HepG2 (cell line): ENCODE results near the gene BRAF. TPM values are rescaled to one million over a fixed set of nuclear protein-coding genes. Genes with fewer than 3 reads are reported as not detected.

ENCODE experiments used
- ATAC-seq: fragments of 200-7000 bp; cut with Tn5 transposase; 3 replicates; pipeline ENCODE4 v1.9.1; 2020; ENCODE audit warnings: mild to moderate bottlenecking, moderate library complexity
- BruUV-seq: library from RNA; stranded (reverse); fragments of 400-500 nt; replicated peaks from 2 replicates; lab custom pipeline; 2021; lab: Mats Ljungman, UMichigan
- CTCF ChIA-PET: fragments of 300-600 bp; formaldehyde crosslinking; extraction: SDS; loops from one replicate; lab custom pipeline; 2021; ENCODE audit warnings: low total read pairs, inconsistent platforms, low intra/inter-chr PET ratio; lab: Yijun Ruan, JAX
- POLR2A ChIA-PET: fragments of 350-600 bp; sonication (Branson Sonifier 250); formaldehyde crosslinking; loops from one replicate; lab custom pipeline; 2020; ENCODE audit warnings: antibody characterized with exemption, inconsistent platforms; lab: Yijun Ruan, JAX
- DNase-seq: peaks from one replicate; pipeline ENCODE4 v3.0.0-alpha.2; 2015; ENCODE audit warnings: low spot score
- FAIRE-seq: peaks from 3 replicates; lab custom pipeline; 2011; peaks lifted over from hg19 to GRCh38; lab: Jason Lieb, UNC
- H2AFZ ChIP-seq: one replicate; pipeline ENCODE4 v1.6.1; 2011; ENCODE audit warnings: low read length, inconsistent platforms
- H3K27ac ChIP-seq: fragments of 300-600 bp; 3 replicates; pipeline ENCODE4 v1.8.0; 2011; ENCODE audit warnings: mixed run types, mild to moderate bottlenecking, mixed read lengths, low read length, inconsistent platforms; ENCODE audit not compliant: insufficient read depth; ENCODE audit errors: extremely low read length
- H3K27me3 ChIP-seq, 2 experiments: fragments of 200-600 bp in 1 of 2; 2 replicates in 1 of 2; 3 replicates in 1 of 2; pipeline versions ENCODE4 v1.6.0 to v1.8.0; 2011; ENCODE audit warnings: low read length in 2 of 2, mild to moderate bottlenecking in 2 of 2, moderate library complexity in 2 of 2, inconsistent platforms in 1 of 2; ENCODE audit not compliant: insufficient read depth in 2 of 2, control insufficient read depth in 1 of 2
- H3K36me3 ChIP-seq, 2 experiments: fragments of 200-600 bp in 1 of 2; replicated peaks in 1 of 2; 2 replicates in 1 of 2; 3 replicates in 1 of 2; pipeline versions ENCODE4 v1.5.1 to v1.8.0; 2011; ENCODE audit warnings: low read length in 2 of 2, inconsistent platforms in 1 of 2; ENCODE audit not compliant: insufficient read depth in 2 of 2, control insufficient read depth in 1 of 2
- H3K4me1 ChIP-seq: 2 replicates; pipeline ENCODE4 v1.5.1; 2012; ENCODE audit warnings: low read length, inconsistent platforms; ENCODE audit not compliant: insufficient read depth
- H3K4me2 ChIP-seq: 2 replicates; pipeline ENCODE4 v1.6.0; 2011; ENCODE audit warnings: low read depth, low read length, inconsistent platforms
- H3K4me3 ChIP-seq, 3 experiments: fragments of 200-600 bp in 1 of 3; sonication (generic), shearing (Covaris generic) in 1 of 3; replicated peaks in 1 of 3; 2 replicates each; pipeline ENCODE4 v1.5.1; 2011 to 2016; ENCODE audit warnings: low read length in 3 of 3, inconsistent platforms in 2 of 3, low read depth in 2 of 3, mild to moderate bottlenecking in 2 of 3, control low read depth in 1 of 3, mixed read lengths in 1 of 3; ENCODE audit not compliant: insufficient read depth in 1 of 3
- H3K79me2 ChIP-seq: one replicate; pipeline ENCODE4 v1.6.1; 2011; ENCODE audit warnings: low read length, inconsistent platforms; ENCODE audit not compliant: insufficient read depth
- H3K9ac ChIP-seq: 2 replicates; pipeline ENCODE4 v1.6.0; 2011; ENCODE audit warnings: mild to moderate bottlenecking, low read depth, low read length, inconsistent platforms; ENCODE audit not compliant: insufficient read depth
- H3K9me3 ChIP-seq: 2 replicates; pipeline ENCODE4 v1.5.1; 2012; ENCODE audit warnings: mild to moderate bottlenecking, low read length
- H4K20me1 ChIP-seq: 2 replicates; pipeline ENCODE4 v1.6.0; 2011; ENCODE audit warnings: inconsistent platforms, mild to moderate bottlenecking, low read length, moderate library complexity; ENCODE audit not compliant: insufficient read depth
- AFF4 ChIP-seq: sonication (generic); formaldehyde crosslinking; IDR thresholded peaks from 2 replicates; pipeline ENCODE4 v1.4.0; 2020; ENCODE audit warnings: missing genetic modification reagents
- AKAP8 ChIP-seq: sonication (generic); formaldehyde crosslinking; IDR thresholded peaks from 2 replicates; pipeline ENCODE4 v1.5.1; 2020; ENCODE audit warnings: mild to moderate bottlenecking, missing genetic modification reagents
- BORCS8-MEF2B ChIP-seq: sonication (generic); formaldehyde crosslinking; IDR thresholded peaks from 2 replicates; pipeline ENCODE4 v1.8.0; 2022; ENCODE audit warnings: mild to moderate bottlenecking, missing genetic modification reagents
- CTCF ChIP-seq: sonication (generic); formaldehyde crosslinking; IDR thresholded peaks from 2 replicates; pipeline ENCODE4 v1.5.0; 2020; ENCODE audit warnings: mild to moderate bottlenecking, missing genetic modification reagents, moderate library complexity
- KMT2B ChIP-seq: IDR thresholded peaks from 2 replicates; pipeline ENCODE4 v1.6.1; 2016; ENCODE audit warnings: missing genetic modification reagents, missing compliant biosample characterization
- STAG1 ChIP-seq: sonication (generic); formaldehyde crosslinking; IDR thresholded peaks from 2 replicates; pipeline ENCODE4 v1.4.0; 2020; ENCODE audit warnings: missing genetic modification reagents
- ZNF317 ChIP-seq: sonication (generic); formaldehyde crosslinking; IDR thresholded peaks from 2 replicates; pipeline ENCODE4 v1.5.0; 2020; ENCODE audit warnings: mild to moderate bottlenecking, missing genetic modification reagents
- ZNF549 ChIP-seq: sonication (generic); formaldehyde crosslinking; IDR thresholded peaks from 2 replicates; pipeline ENCODE4 v1.5.0; 2020; ENCODE audit warnings: missing genetic modification reagents
- whole genome bisulfite sequencing: methylation state at CpG from one replicate; pipeline ENCODE4 v1.1.6; 2017; ENCODE audit warnings: low lambda C conversion rate; 5-methylcytosine and 5-hydroxymethylcytosine counted together
- in situ Hi-C: cut with HindIII; loops from 2 replicates; pipeline ENCODE4 v1.10.0; 2017; ENCODE audit warnings: low pct_unique_long_range_greater_than_20kb; ENCODE audit not compliant: extremely low pct_ligation_motif_present
- intact Hi-C: fragments of 100-400 bp; cut with micrococcal nuclease; formaldehyde crosslinking; loops from one replicate; pipeline ENCODE4 v1.10.0; 2022; ENCODE audit not compliant: unreplicated experiment
- polyA plus RNA-seq, 8 experiments: library from polyadenylated mRNA; depleted of rRNA in 3 of 8; stranded (reverse) in 7 of 8; unstranded in 1 of 8; fragments of >200 nt; fragmentation: Illumina TruSeq in 4 of 8; extraction: Trizol in 4 of 8; gene quantifications; 2 replicates each; pipeline versions ENCODE4 v1.2.1 to v1.2.3, GENCODE V29; 2011 to 2016; ENCODE audit warnings: low read depth in 4 of 8, missing spikeins in 1 of 8, mixed read lengths in 1 of 8; ENCODE audit not compliant: insufficient read depth in 1 of 8
- total RNA-seq, 5 experiments: library from RNA; depleted of rRNA; stranded (reverse); fragments of >200 nt; fragmentation: Illumina TruSeq; extraction: Trizol; gene quantifications; 2 replicates each; pipeline ENCODE4 v1.2.3, GENCODE V29; 2016; ENCODE audit warnings: low read depth in 1 of 5
- TF ChIP-seq, protein P1 (sequence below): sonication (generic); formaldehyde crosslinking; IDR thresholded peaks from 2 replicates; pipeline ENCODE4 v1.4.0; 2020; ENCODE audit warnings: missing genetic modification reagents

Gene BRAF
- total and polyA plus RNA-seq, 2 of the 13 experiments (the other 11 are each of a cell fraction or from before 2014, with no cell fraction given) = 12.5 to 13.4 TPM

GRCh38 chr7:140691376-140692045 is 233.2 kb downstream of the BRAF start:
- BruUV-seq = no TSS peak
- H3K9me3 ChIP-seq = no peaks in the 10 kb centered on the region
- H3K4me3 ChIP-seq = no peak overlapping the region
- no peaks in the 10 kb centered on the region for H3K27me3 ChIP-seq
- no peaks in the 10 kb centered on the region for H3K79me2 ChIP-seq
- peaks cover 2 to 13% of the 10 kb centered on the region in 2 experiments; a peak in 3 of 5 replicates for H3K36me3 ChIP-seq
- ChIA-PET POLR2A (no interaction called here), CTCF (no interaction called here)
- in situ Hi-C loops = loop anchor here (25.0 kb wide), 1 partner anchor 321 kb away; the partner anchor contains the start of gene MRPS33
- intact Hi-C loops = no loop called here
- H3K4me2 ChIP-seq = no peak overlapping the region
- FAIRE-seq = no peak
- ATAC-seq = peak; percentile 61
- no peaks in the 10 kb centered on the region for H4K20me1 ChIP-seq
- H3K4me1 ChIP-seq = peaks cover 12% of the 10 kb centered on the region
- 96% methylated on average over 12 of the region's 12 CpGs for WGBS
- no peak overlapping the region for H3K27ac ChIP-seq
- TF ChIP-seq, protein P1, sequence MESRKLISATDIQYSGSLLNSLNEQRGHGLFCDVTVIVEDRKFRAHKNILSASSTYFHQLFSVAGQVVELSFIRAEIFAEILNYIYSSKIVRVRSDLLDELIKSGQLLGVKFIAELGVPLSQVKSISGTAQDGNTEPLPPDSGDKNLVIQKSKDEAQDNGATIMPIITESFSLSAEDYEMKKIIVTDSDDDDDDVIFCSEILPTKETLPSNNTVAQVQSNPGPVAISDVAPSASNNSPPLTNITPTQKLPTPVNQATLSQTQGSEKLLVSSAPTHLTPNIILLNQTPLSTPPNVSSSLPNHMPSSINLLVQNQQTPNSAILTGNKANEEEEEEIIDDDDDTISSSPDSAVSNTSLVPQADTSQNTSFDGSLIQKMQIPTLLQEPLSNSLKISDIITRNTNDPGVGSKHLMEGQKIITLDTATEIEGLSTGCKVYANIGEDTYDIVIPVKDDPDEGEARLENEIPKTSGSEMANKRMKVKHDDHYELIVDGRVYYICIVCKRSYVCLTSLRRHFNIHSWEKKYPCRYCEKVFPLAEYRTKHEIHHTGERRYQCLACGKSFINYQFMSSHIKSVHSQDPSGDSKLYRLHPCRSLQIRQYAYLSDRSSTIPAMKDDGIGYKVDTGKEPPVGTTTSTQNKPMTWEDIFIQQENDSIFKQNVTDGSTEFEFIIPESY = peak; percentile 75
- TF ChIP-seq CTCF (CRISPR knock-in tag) (peak; percentile 22; the same call in 1 of the 2 replicates), ZNF317 (CRISPR knock-in tag) (no peak), ZNF549 (CRISPR knock-in tag) (no peak), BORCS8-MEF2B (CRISPR knock-in tag) (no peak), AFF4 (no peak), KMT2B (CRISPR knock-in tag) (no peak), AKAP8 (CRISPR knock-in tag) (no peak), STAG1 (CRISPR knock-in tag) (peak; percentile 20; the same call in 1 of the 2 replicates)
- H3K9ac ChIP-seq = no peak overlapping the region
- H2AFZ ChIP-seq = no peak overlapping the region
- DNase-seq = no peak
